HG02610 (cell line): ENCODE results near the gene TFR2.
A peak's percentile ranks its signal among the peaks of the same experiment; 100 is the strongest.
"Not testable (repeated sequence)": the region's sequence is repeated elsewhere in the genome, so short reads cannot be mapped to it uniquely, and the experiment has no call there.

Experiments used
- ATAC-seq: cut with Tn5 transposase; IDR thresholded peaks from one replicate; pipeline ENCODE4 v1.9.1; 2021; ENCODE audit warnings: mild to moderate bottlenecking, moderate library complexity; ENCODE audit not compliant: unreplicated experiment

Gene TFR2

GRCh38 chr7:100678291-100678984, 37.1 kb upstream of the TFR2 start:
- ATAC-seq = no peak

GRCh38 chr7:100677308-100678267, 36.2 kb upstream of the TFR2 start:
- no peak for ATAC-seq

- no peak for ATAC-seq
Measured at GRCh38 chr7:100676501-100677306, 35.4 kb upstream of the TFR2 start.

- ATAC-seq = peak; percentile 34
Measured at GRCh38 chr7:100675581-100676350, 34.4 kb upstream of the TFR2 start.

- ATAC-seq = no peak
Measured at GRCh38 chr7:100675105-100675451, 33.7 kb upstream of the TFR2 start.

GRCh38 chr7:100674411-100675104, 33.2 kb upstream of the TFR2 start:
- ATAC-seq = no peak

- no peak for ATAC-seq
Measured at GRCh38 chr7:100673942-100674410, 32.6 kb upstream of the TFR2 start.

GRCh38 chr7:100673302-100673941, 32.1 kb upstream of the TFR2 start, which contains the start of gene GNB2:
Gene GNB2 (plus strand): TSS chr7:100673740. CDS start chr7:100676266, 2,526 bp downstream.
- peak; percentile 74 for ATAC-seq

- ATAC-seq = no peak
Measured at GRCh38 chr7:100671353-100672327, 30.3 kb upstream of the TFR2 start.

GRCh38 chr7:100670074-100670473, 28.7 kb upstream of the TFR2 start:
- ATAC-seq = no peak

- ATAC-seq = not testable (repeated sequence)
Measured at GRCh38 chr7:100669106-100669505, 27.8 kb upstream of the TFR2 start.

- no peak for ATAC-seq
Measured at GRCh38 chr7:100668069-100668449, 26.7 kb upstream of the TFR2 start.

- ATAC-seq = no peak
Measured at GRCh38 chr7:100667331-100668068, 26.1 kb upstream of the TFR2 start.

- no peak for ATAC-seq
Measured at GRCh38 chr7:100665168-100665726, 23.9 kb upstream of the TFR2 start.

- ATAC-seq = not testable (repeated sequence)
Measured at GRCh38 chr7:100662194-100662776, 20.9 kb upstream of the TFR2 start.

- no peak for ATAC-seq
Measured at GRCh38 chr7:100655908-100656674, 14.7 kb upstream of the TFR2 start, which contains the start of gene ACTL6B. Gene ACTL6B (minus strand): TSS chr7:100656448. CDS start chr7:100656354, 94 bp downstream.
